SK-N-SH (cell line): ENCODE results near the gene OGG1. TPM values are rescaled to one million over a fixed set of nuclear protein-coding genes. Genes with fewer than 3 reads are reported as not detected.

Source experiments
- CTCF ChIA-PET: fragments of 300-600, 350-600 bp; formaldehyde crosslinking; extraction: SDS; loops from one replicate; lab custom pipeline; 2021; lab: Yijun Ruan, JAX
- POLR2A ChIA-PET: fragments of 350-600 bp; sonication (Branson Sonifier 250); formaldehyde crosslinking; extraction: SDS; loops from one replicate; lab custom pipeline; 2020; ENCODE audit warnings: antibody characterized with exemption, inconsistent platforms; lab: Yijun Ruan, JAX
- DNase-seq: peaks from one replicate; pipeline ENCODE4 v3.0.0; 2012
- H2AFZ ChIP-seq: fragments of 200-600 bp; sonication (generic); 2 replicates; pipeline ENCODE4 v1.8.1; 2016; ENCODE audit warnings: antibody characterized with exemption, mild to moderate bottlenecking, low read depth
- H3F3A ChIP-seq: fragments of 200-600 bp; sonication (generic); replicated peaks from 2 replicates; pipeline ENCODE3; 2016; ENCODE audit warnings: antibody characterized with exemption, mild to moderate bottlenecking; ENCODE audit not compliant: insufficient read depth
- H3K27ac ChIP-seq, 2 experiments: fragments of 200-500 bp in 1 of 2; fragments of 200-600 bp in 1 of 2; sonication (Bioruptor generic) in 1 of 2; sonication (generic), shearing (Covaris generic) in 1 of 2; 2 replicates each; pipeline versions ENCODE4 v1.5.1 to v1.6.1; 2014 to 2016; ENCODE audit warnings: low read depth in 2 of 2, inconsistent platforms in 1 of 2, low read length in 1 of 2, mild to moderate bottlenecking in 1 of 2, mixed read lengths in 1 of 2
- H3K27me3 ChIP-seq: fragments of 200-600 bp; sonication (generic), shearing (Covaris generic); 2 replicates; pipeline ENCODE4 v1.6.1; 2016; ENCODE audit warnings: mixed run types; ENCODE audit not compliant: insufficient read depth
- H3K36me3 ChIP-seq, 2 experiments: fragments of 200-500 bp in 1 of 2; fragments of 200-600 bp in 1 of 2; sonication (Bioruptor generic) in 1 of 2; sonication (generic) in 1 of 2; replicated peaks in 1 of 2; 2 replicates each; pipeline versions ENCODE3 to v1.5.1; 2014 to 2016; ENCODE audit warnings: low read length in 1 of 2, mild to moderate bottlenecking in 1 of 2; ENCODE audit not compliant: insufficient read depth in 2 of 2, control insufficient read depth in 1 of 2
- H3K4me1 ChIP-seq, 2 experiments: fragments of 200-500 bp in 1 of 2; fragments of 200-600 bp in 1 of 2; sonication (Bioruptor generic) in 1 of 2; sonication (generic), shearing (Covaris generic) in 1 of 2; 2 replicates each; pipeline versions ENCODE4 v1.5.1 to v1.6.1; 2014 to 2016; ENCODE audit warnings: low read depth in 1 of 2, low read length in 1 of 2, mixed run types in 1 of 2; ENCODE audit not compliant: insufficient read depth in 2 of 2, control insufficient read depth in 1 of 2
- H3K4me2 ChIP-seq: fragments of 200-600 bp; sonication (generic), shearing (Covaris generic); 2 replicates; pipeline ENCODE4 v1.6.1; 2017; ENCODE audit warnings: mixed run types
- H3K4me3 ChIP-seq, 2 experiments: fragments of 200-500 bp in 1 of 2; fragments of 200-600 bp in 1 of 2; sonication (Bioruptor generic) in 1 of 2; sonication (generic), shearing (Covaris generic) in 1 of 2; 2 replicates each; pipeline versions ENCODE4 v1.5.1 to v1.8.1; 2014 to 2016; ENCODE audit warnings: low read depth in 2 of 2, inconsistent platforms in 1 of 2, low read length in 1 of 2, mild to moderate bottlenecking in 1 of 2, mixed read lengths in 1 of 2, moderate library complexity in 1 of 2
- H3K79me2 ChIP-seq: fragments of 200-600 bp; sonication (generic); 2 replicates; pipeline ENCODE4 v1.8.1; 2017; ENCODE audit warnings: mild to moderate bottlenecking; ENCODE audit not compliant: insufficient read depth
- H3K9ac ChIP-seq: fragments of 200-600 bp; sonication (generic); 2 replicates; pipeline ENCODE4 v1.6.1; 2017; ENCODE audit warnings: mixed run types
- H3K9me2 ChIP-seq: fragments of 200-600 bp; sonication (generic); 2 replicates; pipeline ENCODE4 v1.6.1; 2017; ENCODE audit warnings: mixed run types
- H3K9me3 ChIP-seq: fragments of 200-600 bp; sonication (generic); 2 replicates; pipeline ENCODE4 v1.6.1; 2017; ENCODE audit warnings: mixed run types, mild to moderate bottlenecking, moderate library complexity
- H4K20me1 ChIP-seq: fragments of 200-600 bp; sonication (generic); 2 replicates; pipeline ENCODE4 v1.6.1; 2017; ENCODE audit warnings: mild to moderate bottlenecking, mixed run types; ENCODE audit not compliant: insufficient read depth
- WGBS: methylation state at CpG from one replicate; pipeline ENCODE4 v1.1.6; 2017; ENCODE audit warnings: low lambda C conversion rate; 5-methylcytosine and 5-hydroxymethylcytosine counted together
- polyA plus RNA-seq, 3 experiments: library from polyadenylated mRNA; depleted of rRNA; stranded (reverse); fragments of >200 nt; gene quantifications; 2 replicates each; pipeline ENCODE4 v1.2.3, GENCODE V29; 2012
- TF ChIP-seq, protein P1 (sequence below): fragments of 150-350 bp; IDR thresholded peaks from 2 replicates; pipeline ENCODE4 v1.6.1; 2017; ENCODE audit warnings: antibody characterized with exemption, low read length, low read depth, borderline replicate concordance
- TF ChIP-seq, protein P2 (sequence below): IDR thresholded peaks from 2 replicates; pipeline ENCODE4 v1.4.0; 2012; ENCODE audit warnings: low read depth

Gene OGG1
- polyA plus RNA-seq, 1 of the 3 experiments (the other 2 are of a cell fraction): 26.8 TPM

DNA sequence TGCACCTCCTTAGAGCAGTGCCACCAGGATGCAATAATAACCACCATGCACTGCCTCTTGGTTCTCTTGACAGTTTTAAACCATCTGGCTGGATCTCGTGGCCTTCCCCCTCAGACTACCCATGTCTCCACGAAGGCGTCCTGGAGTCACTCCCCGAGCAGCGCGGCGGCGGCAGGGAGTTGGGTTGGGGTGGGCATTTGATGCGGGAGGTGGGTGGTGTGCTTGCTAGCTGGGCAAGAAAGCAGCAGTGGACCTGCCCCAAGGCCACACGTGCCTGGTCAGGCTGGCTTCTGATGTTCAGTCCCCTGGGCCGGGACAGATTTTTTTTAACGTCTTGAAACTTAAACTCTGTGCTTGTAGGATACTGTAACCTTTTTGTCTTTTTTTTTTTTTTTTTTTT lies 56.4 kb downstream of the OGG1 start:
- TF ChIP-seq, protein P1, sequence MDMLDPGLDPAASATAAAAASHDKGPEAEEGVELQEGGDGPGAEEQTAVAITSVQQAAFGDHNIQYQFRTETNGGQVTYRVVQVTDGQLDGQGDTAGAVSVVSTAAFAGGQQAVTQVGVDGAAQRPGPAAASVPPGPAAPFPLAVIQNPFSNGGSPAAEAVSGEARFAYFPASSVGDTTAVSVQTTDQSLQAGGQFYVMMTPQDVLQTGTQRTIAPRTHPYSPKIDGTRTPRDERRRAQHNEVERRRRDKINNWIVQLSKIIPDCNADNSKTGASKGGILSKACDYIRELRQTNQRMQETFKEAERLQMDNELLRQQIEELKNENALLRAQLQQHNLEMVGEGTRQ: no peak
- TF ChIP-seq, protein P2, sequence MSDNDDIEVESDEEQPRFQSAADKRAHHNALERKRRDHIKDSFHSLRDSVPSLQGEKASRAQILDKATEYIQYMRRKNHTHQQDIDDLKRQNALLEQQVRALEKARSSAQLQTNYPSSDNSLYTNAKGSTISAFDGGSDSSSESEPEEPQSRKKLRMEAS: no peak
- POLR2A ChIA-PET: interaction anchor here (0.8 to 1.6 kb wide), 2 partner anchors 13 kb away, joined by 3 to 9 read pairs; partner anchors contain the start of genes ARPC4 and TADA3
- no peaks in the 10 kb centered on the region for H4K20me1 ChIP-seq
- H3K79me2 ChIP-seq: peaks cover 10% of the 10 kb centered on the region; the same call in 1 of the 2 replicates
- CTCF ChIA-PET: no interaction called here
- H3K4me3 ChIP-seq: no peak overlapping the region
- 96% methylated on average over 12 of the region's 12 CpGs for WGBS
- peaks cover 44 to 54% of the 10 kb centered on the region in 2 experiments for H3K36me3 ChIP-seq
- peaks cover 42% of the 10 kb centered on the region for H3F3A ChIP-seq
- H2AFZ ChIP-seq: no peak overlapping the region
- H3K27ac ChIP-seq: no peak overlapping the region
- no peak overlapping the region for H3K9ac ChIP-seq
- no peaks in the 10 kb centered on the region for H3K9me3 ChIP-seq
- H3K9me2 ChIP-seq: no peaks in the 10 kb centered on the region
- no peaks in the 10 kb centered on the region for H3K27me3 ChIP-seq
- no peak for DNase-seq
- H3K4me1 ChIP-seq: peaks cover 3 to 20% of the 10 kb centered on the region in 2 experiments; a peak in 1 of 4 replicates
- no peak overlapping the region for H3K4me2 ChIP-seq

Other genes with a start within 250 kb of the OGG1 start
- 0.39 and 0.91 TPM in 2 replicates for gene LHFPL4, start 196.1 kb upstream of the OGG1 start, polyA plus RNA-seq (2012; rRNA removed)
- gene MTMR14, start 100.4 kb upstream of the OGG1 start, polyA plus RNA-seq (2012; rRNA removed): 29.3 and 37.1 TPM in 2 replicates
- gene CPNE9, start 46.1 kb upstream of the OGG1 start, polyA plus RNA-seq (2012; rRNA removed): 0.03 and 0.06 TPM in 2 replicates
- 12.0 and 13.0 TPM in 2 replicates for gene BRPF1, start 18.2 kb upstream of the OGG1 start, polyA plus RNA-seq (2012; rRNA removed)
- 44.9 and 47.1 TPM in 2 replicates for gene CAMK1, start 20.0 kb downstream of the OGG1 start, polyA plus RNA-seq (2012; rRNA removed)
- 84.1 and 102 TPM in 2 replicates for gene TADA3, start 42.5 kb downstream of the OGG1 start, polyA plus RNA-seq (2012; rRNA removed)
- gene ARPC4, start 43.1 kb downstream of the OGG1 start, polyA plus RNA-seq (2012; rRNA removed): 220 and 233 TPM in 2 replicates
- gene TTLL3, start 60.3 kb downstream of the OGG1 start, polyA plus RNA-seq (2012; rRNA removed): 41.6 and 51.9 TPM in 2 replicates
- 43.4 and 48.0 TPM in 2 replicates for gene RPUSD3, start 94.1 kb downstream of the OGG1 start, polyA plus RNA-seq (2012; rRNA removed)
- gene CIDEC, start 130.3 kb downstream of the OGG1 start, polyA plus RNA-seq (2012; rRNA removed): 0.11 TPM in 1 of 2 replicates, not detected in the other
- 40.9 and 41.6 TPM in 2 replicates for gene JAGN1, start 140.7 kb downstream of the OGG1 start, polyA plus RNA-seq (2012; rRNA removed)
- gene IL17RE, start 152.9 kb downstream of the OGG1 start, polyA plus RNA-seq (2012; rRNA removed): 0.76 and 0.95 TPM in 2 replicates
- gene IL17RC, start 167.1 kb downstream of the OGG1 start, polyA plus RNA-seq (2012; rRNA removed): 17.3 and 17.9 TPM in 2 replicates
- 77.6 and 86.9 TPM in 2 replicates for gene CRELD1, start 183.9 kb downstream of the OGG1 start, polyA plus RNA-seq (2012; rRNA removed)
- gene PRRT3, start 202.5 kb downstream of the OGG1 start, polyA plus RNA-seq (2012; rRNA removed): 3.9 and 5.5 TPM in 2 replicates
- gene EMC3, start 236.9 kb downstream of the OGG1 start, polyA plus RNA-seq (2012; rRNA removed): 113 and 123 TPM in 2 replicates